Femur (tissue), 1 donor: ENCODE data around the gene APOBEC3C.
"Not testable (repeated sequence)": the region's sequence is repeated elsewhere in the genome, so short reads cannot be mapped to it uniquely, and the experiment has no call there.

Experiments
- DNase-seq: peaks from one replicate; pipeline ENCODE4 v3.0.0-alpha.2; 2017

The APOBEC3C gene

GRCh38 chr22:39013942-39014722, at the start of gene APOBEC3C:
TSS of gene APOBEC3C (plus strand) at chr22:39014257. CDS start at chr22:39014363, 106 bp downstream.
- DNase-seq = peak; percentile 85

DNA sequence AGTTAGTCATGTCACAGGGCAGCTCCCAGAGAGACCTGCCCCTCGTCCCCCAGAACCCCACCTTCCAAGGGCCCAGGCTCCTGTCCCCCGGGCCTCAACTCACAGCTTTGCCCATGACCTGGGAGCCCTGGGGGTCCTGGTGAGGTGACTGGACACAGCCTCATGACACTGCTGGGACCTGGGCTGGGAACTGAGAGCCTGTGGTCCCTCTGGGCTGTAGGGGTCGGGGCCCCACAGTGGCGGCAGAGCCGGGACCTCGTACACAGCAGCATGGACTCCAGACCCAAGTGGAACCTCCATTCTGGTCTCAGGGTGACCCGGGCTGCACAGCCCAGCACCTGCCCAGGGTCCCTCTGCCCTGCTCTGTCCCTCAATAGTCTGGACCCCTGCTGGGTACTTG, 49.8 kb upstream of the APOBEC3C start:
- DNase-seq = no peak

DNA sequence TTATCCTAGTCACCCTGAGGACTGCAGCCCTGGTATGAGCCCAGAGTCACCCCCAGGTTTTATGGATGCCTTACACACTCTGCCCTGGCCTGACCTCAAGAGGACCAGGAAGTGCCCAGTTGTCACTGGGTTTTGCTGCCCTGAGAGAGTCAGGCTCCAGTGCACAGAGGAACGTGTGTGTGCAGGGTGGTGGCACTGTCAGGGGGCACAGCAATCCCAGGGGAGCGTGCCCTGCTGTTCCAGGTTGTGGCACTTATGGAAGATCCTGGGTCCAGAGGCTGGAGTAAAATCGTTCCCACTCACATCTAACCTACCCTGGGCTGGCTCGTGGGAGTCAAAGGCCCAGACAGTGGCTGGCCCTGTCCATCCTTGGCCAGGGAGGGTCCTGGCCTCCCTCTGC, 49.1 kb upstream of the APOBEC3C start:
- no peak for DNase-seq

GRCh38 chr22:38965614-38966379, 48.3 kb upstream of the APOBEC3C start:
- DNase-seq = no peak

GRCh38 chr22:38966380-38966702, 47.7 kb upstream of the APOBEC3C start:
- no peak for DNase-seq

DNA sequence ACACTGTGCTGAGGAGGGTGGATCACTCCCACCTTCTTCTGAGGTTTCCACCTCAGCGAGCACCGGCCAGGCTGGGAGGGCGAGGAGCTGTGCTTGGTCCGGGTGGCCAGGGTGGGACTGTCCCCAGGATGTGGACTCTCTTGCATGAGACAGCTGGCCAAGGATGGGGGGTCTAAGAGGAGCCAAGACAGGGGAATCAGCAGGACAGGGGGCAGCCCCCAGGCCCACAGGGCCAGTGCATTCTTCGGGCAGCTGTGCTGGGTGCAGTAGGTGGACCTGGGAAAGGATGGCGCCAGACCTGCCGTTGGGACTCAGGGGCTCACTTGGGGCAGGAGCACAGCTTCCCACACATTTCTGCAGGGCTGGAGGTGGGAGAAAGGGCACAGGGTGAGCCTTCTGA, 47.1 kb upstream of the APOBEC3C start:
- no peak for DNase-seq

DNA sequence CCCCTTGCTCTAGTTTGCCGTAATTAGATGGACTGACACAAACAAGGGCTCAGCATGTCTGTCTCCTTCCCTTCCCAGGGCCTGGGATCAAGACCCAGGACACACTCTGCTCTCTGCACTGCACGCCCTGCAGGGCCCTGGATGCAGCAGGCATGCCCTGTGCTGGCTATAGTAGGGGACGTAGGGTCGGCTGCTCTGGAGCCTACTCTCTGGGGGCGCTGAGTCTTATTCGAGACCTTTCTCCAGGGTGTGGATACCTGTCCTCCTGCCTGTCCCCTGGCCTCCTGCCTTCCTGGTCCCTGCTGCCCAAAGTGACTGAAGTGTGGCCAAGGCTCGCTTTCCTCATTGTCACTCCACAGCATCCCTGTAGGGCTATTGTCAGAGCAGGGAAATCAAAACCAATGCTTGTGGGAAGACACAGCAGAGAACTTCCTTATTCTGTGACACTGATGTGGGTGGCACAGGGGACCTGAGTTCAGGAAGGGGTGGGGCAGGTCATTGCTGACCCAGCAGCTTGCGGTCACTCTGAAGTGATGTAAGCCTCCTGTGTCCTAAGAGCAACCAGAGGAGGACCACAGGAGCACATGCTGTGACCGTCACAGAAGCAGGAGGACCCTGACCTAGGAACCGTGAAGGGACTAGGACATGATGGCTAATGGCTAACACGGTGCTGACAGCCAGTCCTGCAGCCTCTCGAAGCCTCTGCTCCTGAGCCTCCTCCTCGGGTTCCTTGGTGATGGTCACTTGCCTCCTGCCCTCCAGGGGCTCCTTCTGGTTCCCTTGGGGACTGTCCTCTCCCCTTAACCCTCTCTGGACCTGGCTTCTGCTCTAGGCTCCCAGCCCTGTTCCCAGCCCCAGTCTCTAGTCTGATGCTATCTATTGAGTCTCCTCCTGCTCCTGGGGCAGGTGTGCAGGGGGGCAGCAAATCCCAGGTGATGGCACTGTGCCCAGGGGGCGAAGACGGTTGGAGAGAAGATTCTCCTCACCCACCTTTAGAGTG, 46.3 kb upstream of the APOBEC3C start:
- DNase-seq = peak; percentile 51

DNA sequence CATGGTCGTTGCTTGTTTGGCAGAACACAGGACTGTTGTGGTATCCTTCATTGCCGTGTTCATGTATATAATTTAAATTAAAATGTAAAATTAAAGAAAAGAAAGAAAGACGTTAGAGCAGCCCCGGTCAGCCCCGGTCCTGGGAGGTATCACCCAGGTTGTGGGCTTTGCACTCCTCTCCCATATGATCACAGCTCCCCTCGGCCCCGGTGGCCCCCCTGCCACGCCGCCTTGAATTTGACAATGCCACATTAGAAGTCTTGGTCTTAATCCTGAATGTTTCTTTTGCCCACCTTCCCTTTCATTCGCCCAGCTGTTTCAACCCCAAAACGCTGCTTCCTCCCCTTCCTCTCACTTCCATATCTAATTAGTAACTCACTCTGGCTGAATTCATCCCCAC, 45.3 kb upstream of the APOBEC3C start:
- DNase-seq = no peak

GRCh38 chr22:38970551-38970950, 43.5 kb upstream of the APOBEC3C start:
- DNase-seq = no peak

- no peak for DNase-seq
Observed at GRCh38 chr22:38971202-38971601, 42.9 kb upstream of the APOBEC3C start.

DNA sequence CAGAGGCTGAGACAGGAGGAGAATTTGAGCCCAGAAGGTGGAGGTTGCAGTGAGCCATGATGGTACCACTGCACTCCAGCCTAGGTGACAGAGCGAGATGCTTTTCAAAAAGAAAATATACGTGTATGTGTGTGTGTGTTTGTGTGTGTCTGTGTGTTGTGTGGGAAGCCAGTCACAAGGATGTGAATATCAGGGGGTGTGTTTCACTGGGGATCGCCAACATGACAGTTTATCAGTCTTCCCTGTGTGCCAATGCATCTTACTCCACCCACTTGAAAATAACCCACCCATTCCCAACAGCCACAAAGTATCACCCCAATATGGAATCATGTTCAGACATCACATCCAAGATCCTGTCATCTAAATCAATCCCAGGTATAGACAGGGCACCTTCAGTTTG, 42.3 kb upstream of the APOBEC3C start:
- no peak for DNase-seq

DNA sequence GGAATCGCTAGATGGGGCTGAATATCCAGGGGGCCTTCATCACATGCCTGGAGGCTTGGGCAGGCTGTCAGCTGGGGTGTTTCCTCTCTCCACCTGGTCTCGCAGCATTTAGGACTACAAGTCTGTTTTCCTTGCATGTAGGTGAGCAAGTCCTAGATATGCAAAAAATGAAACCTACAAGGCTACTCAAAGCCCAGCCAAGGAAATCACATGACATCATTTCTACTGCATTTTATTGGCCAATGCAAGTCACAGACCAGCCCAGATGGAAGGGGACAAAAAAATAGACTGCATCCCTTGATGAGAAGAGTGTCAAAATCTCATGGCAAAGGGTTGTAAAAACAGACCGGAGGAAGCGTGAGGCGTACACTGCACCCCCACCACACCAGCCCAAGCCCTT, 41.5 kb upstream of the APOBEC3C start:
- DNase-seq = no peak

GRCh38 chr22:38973289-38974169, 40.5 kb upstream of the APOBEC3C start:
- DNase-seq = no peak

DNA sequence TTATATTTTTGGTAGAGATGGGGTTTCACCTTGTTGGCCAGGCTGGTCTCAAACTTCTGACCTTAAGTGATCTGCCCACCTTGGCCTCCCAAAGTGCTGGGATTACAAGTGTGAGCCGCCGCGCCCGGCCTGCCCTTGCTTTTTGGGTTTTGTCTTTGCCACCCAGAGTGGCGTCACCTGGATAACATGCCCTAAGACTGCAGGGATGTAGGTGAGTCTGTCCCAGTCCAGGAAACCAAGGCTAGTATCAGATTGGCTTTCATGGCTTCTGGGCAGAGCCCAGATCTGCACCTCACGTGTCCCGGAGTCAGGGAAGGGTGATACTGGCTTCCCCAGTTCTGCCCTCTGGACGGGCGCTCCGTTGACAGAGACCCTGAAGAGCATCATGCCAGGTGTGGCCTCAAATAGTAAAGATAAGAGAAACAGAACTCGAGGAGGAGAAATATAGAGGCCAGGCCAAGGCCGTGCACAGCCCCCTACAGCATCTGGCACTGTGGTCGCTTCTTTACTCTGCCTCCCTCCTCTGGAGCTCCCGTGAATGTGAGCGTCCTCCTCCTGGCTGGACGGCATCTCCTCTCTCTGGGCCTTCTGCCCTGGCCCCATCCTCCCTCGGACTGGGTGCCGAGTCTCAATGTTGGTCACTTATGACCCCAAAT, 39.8 kb upstream of the APOBEC3C start:
- no peak for DNase-seq

- DNase-seq = no peak
Observed at GRCh38 chr22:38974826-38975175, 39.3 kb upstream of the APOBEC3C start.

DNA sequence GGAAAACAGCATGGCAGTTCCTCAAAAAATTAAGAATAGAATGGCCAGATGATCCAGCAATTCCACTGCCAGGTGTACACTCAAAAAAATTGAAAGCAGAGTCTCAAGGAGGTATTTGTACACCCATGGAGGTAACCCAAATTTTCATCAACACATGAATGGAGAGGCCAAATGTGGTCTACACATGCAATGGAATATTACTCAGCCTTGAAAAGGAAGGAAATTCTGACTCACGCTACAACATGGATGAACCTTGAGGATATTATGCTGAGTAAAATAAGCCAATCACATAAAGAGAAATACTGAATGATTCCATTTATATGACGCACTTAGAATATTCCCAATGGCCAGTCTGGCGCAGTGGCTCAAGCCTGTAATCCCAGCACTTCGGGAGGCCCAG, 36.8 kb upstream of the APOBEC3C start:
- not testable (repeated sequence) for DNase-seq

DNA sequence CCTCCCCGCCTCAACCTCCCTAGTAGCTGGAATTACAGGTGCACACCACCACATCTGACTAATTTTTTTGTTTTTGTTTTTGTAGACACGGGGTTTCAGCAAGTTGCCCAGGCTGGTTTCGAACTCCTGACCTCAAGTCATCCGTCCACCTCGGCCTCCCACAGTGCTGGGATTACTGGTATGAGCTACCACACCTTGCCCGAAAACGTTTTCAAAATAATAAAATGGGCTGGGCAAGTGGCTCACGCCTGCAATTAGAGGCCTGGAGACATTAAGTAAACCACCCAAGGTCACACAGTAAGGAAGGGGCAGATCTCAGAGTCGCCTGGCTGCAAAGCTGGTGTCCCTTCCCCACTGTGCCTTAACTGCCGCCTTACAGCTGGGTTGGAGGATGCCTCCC, 33.5 kb upstream of the APOBEC3C start:
- DNase-seq = not testable (repeated sequence)

DNA sequence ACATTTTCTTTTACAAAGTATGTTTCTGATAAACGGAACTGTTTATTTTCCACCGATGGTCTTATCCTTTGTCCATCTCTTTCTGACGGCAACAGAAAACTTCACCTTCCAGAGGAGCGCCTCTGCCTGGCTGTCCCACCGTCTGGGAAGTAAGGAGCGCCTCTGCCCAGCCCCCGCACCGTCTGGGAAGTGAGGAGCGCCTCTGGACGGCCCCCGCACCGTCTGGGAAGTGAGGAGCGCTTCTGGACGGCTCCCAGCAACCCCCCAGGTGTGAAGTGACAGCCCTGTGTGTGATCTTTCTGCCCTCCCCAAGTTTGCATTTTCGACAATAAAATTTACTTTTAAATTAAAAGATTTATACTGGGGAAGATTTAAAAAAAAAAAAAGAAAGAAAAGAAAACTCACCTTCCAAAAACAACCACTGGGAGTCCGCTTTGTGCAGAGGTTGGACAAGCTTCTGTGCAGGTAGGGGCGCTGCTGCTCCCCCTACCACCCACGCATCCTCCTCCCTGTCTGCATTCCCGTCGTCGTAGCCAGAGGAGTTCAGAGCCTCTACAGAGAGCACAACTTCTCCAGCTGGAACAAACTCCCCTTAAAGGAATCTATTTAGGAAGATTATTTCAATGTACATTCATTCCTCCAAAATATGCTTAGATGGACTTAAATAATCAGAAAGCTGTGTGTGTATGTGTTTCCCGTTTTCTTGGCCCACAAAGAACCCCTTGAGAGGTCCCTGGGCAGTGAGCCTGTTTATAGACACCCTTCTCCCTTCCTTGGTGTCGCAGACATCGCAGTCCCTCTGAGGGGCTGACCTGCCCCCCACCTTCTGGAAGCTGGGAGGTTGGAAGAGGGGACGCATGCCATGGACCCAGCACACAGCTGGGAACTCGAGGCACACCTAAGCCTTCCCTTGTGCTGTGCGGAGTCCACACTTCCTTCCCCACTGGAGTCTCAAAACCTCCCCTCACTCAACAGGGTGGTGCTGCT, 32.8 kb upstream of the APOBEC3C start:
- peak; percentile 68 for DNase-seq

- peak; percentile 92 for DNase-seq
Observed at GRCh38 chr22:38981992-38982927, 31.8 kb upstream of the APOBEC3C start, which contains the start of gene APOBEC3B. TSS of gene APOBEC3B (plus strand) at chr22:38982347. CDS start at chr22:38982454, 107 bp downstream.
